CD4-positive, alpha-beta T cell (primary cell): Measurements from ENCODE around the gene YTHDF1. TPM values are rescaled to one million over a fixed set of nuclear protein-coding genes. Genes with fewer than 3 reads are reported as not detected.

ENCODE experiments used
- ATAC-seq: fragments of 200-7000 bp; cut with Tn5 transposase; one replicate; pipeline ENCODE4 v1.10.0; 2022; ENCODE audit warnings: mild to moderate bottlenecking; ENCODE audit not compliant: poor library complexity
- CTCF ChIA-PET: fragments of 350-600 bp; sonication (Branson Sonifier 250); formaldehyde crosslinking; loops from one replicate; lab custom pipeline; 2021; ENCODE audit warnings: antibody characterized with exemption, inconsistent platforms; lab: Charles Lee
- POLR2A ChIA-PET: fragments of 350-600 bp; sonication (Branson Sonifier 250); formaldehyde crosslinking; loops from one replicate; lab custom pipeline; 2021; ENCODE audit warnings: antibody characterized with exemption, inconsistent platforms; lab: Charles Lee
- DNase-seq, 14 experiments: peaks; one replicate each; pipeline ENCODE4 v3.0.0-alpha.2; 2013 to 2020; ENCODE audit warnings: mixed read lengths in 2 of 14
- H3K27ac ChIP-seq, 2 donors: one replicate each; pipeline versions ENCODE4 v1.5.1 to v1.7.0; 2013; ENCODE audit warnings: low read length in 2 of 2, low read depth in 1 of 2, mild to moderate bottlenecking in 1 of 2
- H3K27me3 ChIP-seq, 2 experiments: 1 replicate in 1 of 2; 2 replicates in 1 of 2; pipeline versions ENCODE4 v1.6.1 to v1.7.0; 2013; ENCODE audit warnings: low read length in 2 of 2, control low read depth in 1 of 2, mild to moderate bottlenecking in 1 of 2, moderate library complexity in 1 of 2; ENCODE audit not compliant: insufficient read depth in 2 of 2, control insufficient read depth in 1 of 2
- H3K36me3 ChIP-seq: one replicate; pipeline ENCODE4 v1.6.1; 2013; ENCODE audit warnings: low read length, control low read depth; ENCODE audit not compliant: insufficient read depth
- H3K4me1 ChIP-seq: one replicate; pipeline ENCODE4 v1.6.1; 2013; ENCODE audit warnings: low read length, control low read depth; ENCODE audit not compliant: insufficient read depth
- H3K4me3 ChIP-seq: one replicate; pipeline ENCODE4 v1.5.1; 2013; ENCODE audit warnings: mild to moderate bottlenecking, low read length, moderate library complexity
- H3K9me3 ChIP-seq, 2 experiments: 1 replicate in 1 of 2; 2 replicates in 1 of 2; pipeline versions ENCODE4 v1.6.1 to v1.7.0; 2013; ENCODE audit warnings: low read length in 2 of 2, mild to moderate bottlenecking in 2 of 2, control low read depth in 1 of 2, moderate library complexity in 1 of 2; ENCODE audit not compliant: control insufficient read depth in 1 of 2, insufficient read depth in 1 of 2
- H3K27ac Mint-ChIP-seq: one replicate; pipeline ENCODE4 v1.8.0; 2020; ENCODE audit warnings: mixed read lengths
- H3K27me3 Mint-ChIP-seq: one replicate; pipeline ENCODE4 v1.8.0; 2021; ENCODE audit warnings: mixed read lengths
- H3K36me3 Mint-ChIP-seq: one replicate; pipeline ENCODE4 v1.8.0; 2021; ENCODE audit warnings: low read depth, mixed read lengths
- H3K4me1 Mint-ChIP-seq: one replicate; pipeline ENCODE4 v1.8.0; 2021; ENCODE audit warnings: low read depth, mixed read lengths
- H3K4me3 Mint-ChIP-seq: one replicate; pipeline ENCODE4 v1.8.0; 2020; ENCODE audit warnings: mild to moderate bottlenecking, mixed read lengths
- H3K9me3 Mint-ChIP-seq: one replicate; pipeline ENCODE4 v1.8.0; 2020; ENCODE audit warnings: mixed read lengths
- intact Hi-C, 2 experiments: fragments of 100-400 bp; cut with DNase I in 1 of 2; cut with micrococcal nuclease in 1 of 2; formaldehyde crosslinking; loops; one replicate each; pipeline versions ENCODE4 v1.15.1 to v1.9.0; 2023 to 2025; cut with DNase I, micrococcal nuclease
- total RNA-seq, 174 experiments: library from RNA in 2 of 174; stranded (reverse) in 2 of 174; gene quantifications; one replicate each; pipeline ENCODE4 v1.2.3 and lab custom pipeline; 2021 to 2026
- TF ChIP-seq, protein P1 (sequence below): fragments of 200-600 bp; IDR thresholded peaks from one replicate; pipeline ENCODE4 v1.8.0; 2022; ENCODE audit warnings: antibody characterized with exemption, mild to moderate bottlenecking

Gene YTHDF1
- total RNA-seq, 2 experiments from 2014 or later: 43.7 to 44.1 TPM

DNA sequence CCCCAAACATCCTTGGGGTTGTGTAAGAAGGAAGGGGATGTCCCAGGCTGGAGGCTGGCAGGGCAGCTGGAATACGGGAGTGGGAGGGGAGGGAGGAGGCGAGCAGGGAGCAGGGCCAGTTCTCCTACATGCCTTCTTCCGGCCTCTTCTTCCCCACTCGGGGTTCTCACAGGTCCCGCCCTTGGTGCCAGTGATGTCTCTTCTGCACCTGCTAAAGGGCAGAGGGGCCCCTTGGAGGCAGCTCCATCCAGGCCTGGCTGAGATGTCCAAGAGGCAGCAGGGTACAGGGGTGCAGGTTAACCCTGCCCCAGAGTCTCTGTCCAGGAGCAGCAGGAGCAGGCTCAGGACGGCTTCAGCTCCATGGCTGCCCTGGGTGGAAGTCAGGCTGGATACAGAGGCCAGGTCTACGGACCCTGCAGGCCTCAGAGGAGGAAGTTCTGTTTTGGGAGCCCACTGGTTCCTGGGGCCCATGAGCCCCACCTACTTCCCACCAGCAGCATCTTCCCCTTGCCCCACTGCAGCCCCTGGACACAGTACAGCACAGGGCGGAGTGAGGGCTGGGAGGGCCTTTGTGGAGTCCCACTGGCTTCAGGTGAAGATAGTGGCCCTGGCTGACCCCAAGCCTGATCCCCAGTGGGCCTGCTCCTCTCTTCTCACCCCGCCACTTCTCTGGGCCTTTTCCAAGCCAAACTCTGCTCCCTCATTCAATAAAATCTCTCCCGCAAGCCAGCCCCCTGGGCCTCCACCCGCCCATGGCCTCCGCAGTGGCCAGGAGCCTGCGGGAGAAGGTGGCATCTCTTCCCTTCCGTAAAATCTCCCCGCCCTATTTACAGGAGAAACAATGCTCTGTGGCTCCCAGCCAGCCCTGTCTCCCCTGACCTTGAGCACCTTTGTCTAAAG lies 60.4 kb downstream of the YTHDF1 start:
- DNase-seq (no peak), ATAC-seq (no peak)
- peaks cover 21 to 35% of the 10 kb centered on the region in 2 experiments for H3K27me3 ChIP-seq
- POLR2A ChIA-PET: no interaction called here
- no peak overlapping the region for H3K27ac ChIP-seq
- H3K36me3 ChIP-seq: no peaks in the 10 kb centered on the region
- peaks cover 27% of the 10 kb centered on the region for H3K27me3 Mint-ChIP-seq
- H3K9me3 ChIP-seq: peaks cover 0 to 15% of the 10 kb centered on the region in 2 experiments
- H3K36me3 Mint-ChIP-seq: no peaks in the 10 kb centered on the region
- H3K4me3 ChIP-seq: no peak overlapping the region
- intact Hi-C loops: no loop called here
- H3K9me3 Mint-ChIP-seq: no peaks in the 10 kb centered on the region
- H3K4me1 Mint-ChIP-seq: no peaks in the 10 kb centered on the region
- TF ChIP-seq, protein P1, sequence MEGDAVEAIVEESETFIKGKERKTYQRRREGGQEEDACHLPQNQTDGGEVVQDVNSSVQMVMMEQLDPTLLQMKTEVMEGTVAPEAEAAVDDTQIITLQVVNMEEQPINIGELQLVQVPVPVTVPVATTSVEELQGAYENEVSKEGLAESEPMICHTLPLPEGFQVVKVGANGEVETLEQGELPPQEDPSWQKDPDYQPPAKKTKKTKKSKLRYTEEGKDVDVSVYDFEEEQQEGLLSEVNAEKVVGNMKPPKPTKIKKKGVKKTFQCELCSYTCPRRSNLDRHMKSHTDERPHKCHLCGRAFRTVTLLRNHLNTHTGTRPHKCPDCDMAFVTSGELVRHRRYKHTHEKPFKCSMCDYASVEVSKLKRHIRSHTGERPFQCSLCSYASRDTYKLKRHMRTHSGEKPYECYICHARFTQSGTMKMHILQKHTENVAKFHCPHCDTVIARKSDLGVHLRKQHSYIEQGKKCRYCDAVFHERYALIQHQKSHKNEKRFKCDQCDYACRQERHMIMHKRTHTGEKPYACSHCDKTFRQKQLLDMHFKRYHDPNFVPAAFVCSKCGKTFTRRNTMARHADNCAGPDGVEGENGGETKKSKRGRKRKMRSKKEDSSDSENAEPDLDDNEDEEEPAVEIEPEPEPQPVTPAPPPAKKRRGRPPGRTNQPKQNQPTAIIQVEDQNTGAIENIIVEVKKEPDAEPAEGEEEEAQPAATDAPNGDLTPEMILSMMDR: no peak
- no peaks in the 10 kb centered on the region for H3K4me1 ChIP-seq
- CTCF ChIA-PET: no interaction called here
- H3K4me3 Mint-ChIP-seq: no peak overlapping the region
- no peak overlapping the region for H3K27ac Mint-ChIP-seq

- H3K36me3 ChIP-seq: no peaks in the 10 kb centered on the region
- H3K27me3 ChIP-seq: peaks cover 28 to 31% of the 10 kb centered on the region in 2 experiments
- no peaks in the 10 kb centered on the region for H3K4me1 ChIP-seq
- Mint-ChIP-seq H3K36me3 (no peaks in the 10 kb centered on the region), H3K27ac (no peak overlapping the region), H3K4me1 (no peaks in the 10 kb centered on the region), H3K4me3 (no peak overlapping the region), H3K9me3 (no peaks in the 10 kb centered on the region), H3K27me3 (peaks cover 34% of the 10 kb centered on the region)
- CTCF ChIA-PET: no interaction called here
- POLR2A ChIA-PET: no interaction called here
- DNase-seq (no peak), ATAC-seq (no peak)
- H3K27ac ChIP-seq: no peak overlapping the region
- intact Hi-C loops: no loop called here
- H3K4me3 ChIP-seq: no peak overlapping the region
- TF ChIP-seq, protein P1: no peak
- H3K9me3 ChIP-seq: peaks cover 0 to 21% of the 10 kb centered on the region in 2 experiments
Observed at GRCh38 chr20:63154395-63154794, 61.5 kb downstream of the YTHDF1 start.

GRCh38 chr20:63153254-63154221 lies 62.4 kb downstream of the YTHDF1 start:
- Mint-ChIP-seq H3K27ac (no peak overlapping the region), H3K4me3 (no peak overlapping the region), H3K9me3 (no peaks in the 10 kb centered on the region), H3K4me1 (no peaks in the 10 kb centered on the region), H3K27me3 (peaks cover 34% of the 10 kb centered on the region), H3K36me3 (no peaks in the 10 kb centered on the region)
- Histone ChIP-seq H3K9me3 (peaks cover 4 to 30% of the 10 kb centered on the region in 2 experiments), H3K27me3 (peaks cover 31 to 34% of the 10 kb centered on the region in 2 experiments), H3K4me3 (no peak overlapping the region), H3K4me1 (no peaks in the 10 kb centered on the region), H3K36me3 (no peaks in the 10 kb centered on the region), H3K27ac (no peak overlapping the region)
- TF ChIP-seq, protein P1: no peak
- DNase-seq (no peak), ATAC-seq (no peak)
- ChIA-PET POLR2A (no interaction called here), CTCF (no interaction called here)
- intact Hi-C loops: no loop called here
